GM18951 (cell line): ENCODE data around the gene ABCA2.

Experiments used
- POLR2A ChIP-seq: IDR thresholded peaks from 4 replicates; pipeline ENCODE4 v1.6.1; 2011; ENCODE audit warnings: mild to moderate bottlenecking; ENCODE audit not compliant: insufficient read length, insufficient read depth; ENCODE audit errors: extremely low read depth
- in situ Hi-C: fragments of 300-500 bp; cut with MboI; formaldehyde crosslinking; loops from one replicate; pipeline ENCODE4 v1.12.0; 2022; ENCODE audit warnings: low sequenced_read_pairs, mixed read lengths, inconsistent platforms; ENCODE audit not compliant: unreplicated experiment

ABCA2 gene

GRCh38 chr9:137028263-137029057, 423 bp upstream of the ABCA2 start:
- in situ Hi-C loops: loop anchor here (25.0 kb wide), 1 partner anchor 241 kb away; the partner anchor contains the start of genes CCDC183 and TMEM141
- no peak for TF ChIP-seq POLR2A

- in situ Hi-C loops: loop anchor here (25.0 kb wide), 1 partner anchor 240 kb away; the partner anchor contains the start of genes CCDC183 and TMEM141
- TF ChIP-seq POLR2A: no peak
These were observed 1.2 kb downstream of the ABCA2 start for GRCh38 chr9:137026828-137027227.

DNA sequence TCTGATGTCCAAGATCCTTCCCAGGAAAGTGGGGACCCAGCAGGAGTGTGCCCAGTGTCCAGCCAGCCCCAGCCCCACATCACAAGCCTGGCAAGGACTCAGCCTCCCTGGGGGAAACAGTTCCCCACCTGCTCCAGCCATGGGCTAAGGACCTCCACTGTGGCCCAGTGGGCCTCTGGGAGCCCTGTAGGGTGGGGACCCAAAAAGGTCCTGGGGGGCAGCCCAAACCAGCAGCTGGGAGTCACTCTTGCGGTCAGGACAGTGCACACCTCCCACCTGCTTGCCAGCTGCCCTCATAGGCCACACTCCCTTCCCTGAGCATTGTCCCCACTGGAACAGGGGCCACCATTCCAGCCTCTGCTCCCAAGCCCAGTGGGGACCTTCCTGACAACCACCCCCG, 1.7 kb downstream of the ABCA2 start:
- in situ Hi-C loops: loop anchor here (25.0 kb wide), 1 partner anchor 239 kb away; the partner anchor contains the start of genes CCDC183 and TMEM141
- TF ChIP-seq POLR2A: no peak

DNA sequence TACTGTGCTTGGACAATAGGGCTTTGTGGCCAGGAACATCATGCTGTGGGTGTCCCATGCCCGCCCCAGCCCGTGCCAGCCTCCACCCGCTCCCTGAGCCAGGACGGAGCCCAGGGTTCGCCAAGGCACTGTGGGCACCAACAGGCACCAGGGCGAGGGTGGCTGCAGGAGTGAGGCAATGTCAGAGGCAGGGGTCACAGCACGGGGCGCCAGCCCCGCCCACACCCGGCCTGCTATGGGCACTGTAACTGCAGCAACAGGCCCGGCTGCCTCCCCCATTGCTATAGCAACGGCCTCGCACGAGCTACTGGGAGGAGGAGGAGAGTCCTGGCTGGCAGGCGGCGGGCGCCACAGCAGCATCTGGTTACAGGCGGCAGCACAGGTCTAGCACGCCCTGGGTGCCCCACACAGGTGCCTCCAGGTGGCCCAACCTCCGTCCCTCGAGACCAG, 2.5 kb downstream of the ABCA2 start:
- in situ Hi-C loops: loop anchor here (25.0 kb wide), 1 partner anchor 238 kb away; the partner anchor contains the start of genes CCDC183 and TMEM141
- no peak for TF ChIP-seq POLR2A

GRCh38 chr9:137023583-137023991, 4.5 kb downstream of the ABCA2 start:
- TF ChIP-seq POLR2A: no peak
- in situ Hi-C loops: no loop called here

DNA sequence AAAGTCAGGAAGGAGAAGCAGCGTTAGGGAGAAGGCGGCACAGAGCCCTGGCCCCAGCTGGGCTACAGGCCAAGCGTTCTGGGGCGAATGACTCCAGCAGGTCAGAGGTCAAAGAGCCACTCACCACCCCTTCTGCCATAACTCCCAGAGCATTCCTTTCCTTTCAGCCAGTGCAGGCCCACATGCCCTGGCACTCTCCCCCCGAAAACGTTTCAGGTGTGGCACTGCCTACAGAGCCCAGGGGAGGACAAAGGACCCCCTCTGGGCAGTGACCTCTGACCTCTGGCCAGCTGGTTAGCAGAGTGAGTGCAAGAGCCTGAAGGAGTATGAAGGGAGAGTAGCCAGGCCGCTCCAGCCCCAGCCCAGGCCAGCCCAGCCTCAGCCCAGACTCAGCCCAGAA, 4.9 kb downstream of the ABCA2 start:
- in situ Hi-C loops: no loop called here
- TF ChIP-seq POLR2A: no peak

GRCh38 chr9:137022662-137023008, 5.4 kb downstream of the ABCA2 start:
- no peak for TF ChIP-seq POLR2A
- in situ Hi-C loops: no loop called here

DNA sequence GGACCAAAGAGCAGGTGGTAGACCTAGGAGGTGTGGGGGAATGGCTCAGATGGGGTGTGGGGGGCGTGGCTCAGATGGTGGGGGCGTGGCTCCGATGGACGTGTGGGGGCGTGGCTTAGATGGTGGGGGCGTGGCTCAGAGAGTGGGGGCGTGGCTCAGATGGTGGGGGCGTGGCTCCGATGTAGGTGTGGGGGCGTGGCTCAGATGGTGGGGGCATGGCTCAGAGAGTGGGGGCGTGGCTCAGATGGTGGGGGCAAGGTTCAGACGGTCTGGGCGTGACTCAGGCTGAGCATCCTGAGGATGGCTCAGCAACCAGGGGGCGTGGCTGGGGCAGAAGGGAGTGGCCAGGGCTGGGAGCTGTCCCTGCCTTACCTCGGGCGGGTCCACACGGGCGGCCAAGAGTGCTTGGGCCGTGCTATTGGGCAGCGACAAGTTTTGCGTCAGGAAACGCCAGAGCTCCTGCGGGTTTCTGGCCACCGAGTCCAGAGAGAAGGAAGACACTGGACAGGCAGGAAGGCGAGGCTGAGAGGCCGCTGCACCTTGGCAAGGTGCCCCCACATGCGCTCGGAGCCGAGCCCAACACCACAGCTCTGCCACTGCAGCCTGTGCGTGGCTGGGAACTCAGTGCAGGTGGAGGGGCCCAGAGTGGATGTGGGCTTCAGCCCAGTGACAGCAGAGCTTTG, 5.9 kb downstream of the ABCA2 start:
- in situ Hi-C loops: no loop called here
- TF ChIP-seq POLR2A: no peak

DNA sequence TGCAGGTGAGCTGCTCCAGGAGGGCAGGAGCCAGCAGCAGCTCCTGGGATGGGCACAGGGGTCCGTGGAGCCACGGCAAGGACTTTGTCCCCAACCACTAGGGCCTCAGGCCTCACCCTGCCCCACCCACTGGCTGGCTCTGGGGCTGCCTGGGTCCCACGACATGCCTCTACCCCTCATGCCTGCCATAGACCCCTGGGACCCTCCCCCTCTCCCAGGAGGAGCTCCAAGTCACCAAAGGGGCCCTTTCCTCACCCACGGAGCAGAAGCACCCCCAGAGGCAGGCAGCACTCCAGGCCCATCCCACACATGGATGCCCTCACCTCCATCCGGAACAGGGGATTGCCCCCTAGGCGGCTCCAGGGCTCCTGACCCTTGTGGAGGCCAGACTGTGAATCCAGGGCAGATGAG, 6.5 kb downstream of the ABCA2 start:
- no peak for TF ChIP-seq POLR2A
- in situ Hi-C loops: no loop called here

DNA sequence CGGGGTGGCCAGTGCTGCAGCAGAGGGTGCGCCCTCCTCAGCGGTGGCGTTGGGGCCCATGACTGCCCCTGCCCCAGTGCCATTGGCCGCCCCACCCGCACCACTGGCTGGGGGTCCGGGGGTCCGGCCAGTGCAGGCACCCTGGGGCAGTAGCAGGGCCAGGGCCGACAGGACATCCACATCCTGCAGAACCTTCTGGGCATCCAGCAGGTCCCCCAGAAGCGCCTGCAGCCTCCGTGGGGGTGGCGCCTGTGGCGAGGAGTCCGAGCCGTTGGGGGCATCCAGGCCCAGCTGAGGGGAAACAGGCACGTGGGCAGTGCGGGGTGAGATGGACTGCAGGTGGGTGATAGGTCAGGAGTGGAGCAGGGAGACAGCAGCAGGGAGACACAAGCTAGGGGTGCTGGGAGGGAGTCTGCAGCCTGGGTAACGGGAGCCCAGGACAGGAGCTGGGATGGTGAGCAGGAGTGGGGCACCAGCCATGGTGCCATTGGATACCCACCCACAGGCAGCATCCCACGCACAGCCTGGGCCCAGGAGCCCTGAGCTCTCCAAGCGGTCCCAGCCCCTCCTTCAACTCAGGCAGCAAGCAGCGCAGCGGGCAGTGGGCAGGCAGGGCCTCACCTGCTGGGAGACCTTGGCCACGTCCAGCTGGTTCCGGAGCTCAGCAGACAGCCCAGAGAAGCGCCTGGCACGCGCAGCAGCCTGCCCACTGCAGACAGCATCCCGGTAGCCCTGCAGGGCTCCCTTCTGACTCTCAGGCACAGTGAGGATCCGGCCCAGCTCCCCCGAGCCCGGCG, 7.1 kb downstream of the ABCA2 start:
- no peak for TF ChIP-seq POLR2A

DNA sequence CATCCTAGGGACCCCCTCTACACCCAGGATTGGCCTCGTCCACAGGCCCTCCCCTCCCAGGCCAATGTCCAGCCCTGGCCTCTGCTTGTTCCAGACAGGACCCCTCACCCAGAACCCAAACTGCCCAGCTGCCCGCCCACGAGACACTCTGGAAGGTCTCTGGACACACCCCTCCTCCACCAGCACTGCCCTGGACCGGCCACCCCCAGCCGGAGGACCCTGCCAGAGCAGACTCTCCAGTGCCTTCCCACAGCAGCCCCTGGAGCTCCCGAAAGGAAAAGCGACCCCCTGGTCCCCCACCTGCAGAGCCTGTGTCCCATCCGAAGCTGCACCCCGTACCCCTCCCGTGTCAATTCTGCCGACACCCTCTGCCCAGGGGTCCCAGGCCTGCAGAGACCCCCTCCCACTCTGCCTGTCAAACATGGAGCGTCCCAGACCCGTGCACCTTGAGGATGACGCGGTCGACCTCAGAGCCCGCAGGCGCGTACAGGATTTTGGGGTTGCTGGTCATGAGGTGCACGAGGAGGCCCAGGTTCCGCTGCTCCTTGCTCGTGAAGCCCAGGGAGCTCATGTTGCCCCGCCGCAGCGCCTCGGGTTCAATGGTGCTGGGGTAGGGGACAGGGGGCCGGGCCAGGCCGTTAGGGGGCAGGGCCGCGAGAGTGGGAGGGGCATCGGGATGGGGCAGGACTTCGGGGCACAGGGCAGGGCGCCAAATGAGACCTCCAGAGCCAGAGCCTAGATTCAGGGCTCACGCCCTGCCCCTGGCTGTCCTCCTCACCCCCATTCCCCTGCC, 8.0 kb downstream of the ABCA2 start:
- in situ Hi-C loops: no loop called here

More for the DNA sequence above, 7.1 kb downstream of the ABCA2 start:
- in situ Hi-C loops: no loop called here

DNA sequence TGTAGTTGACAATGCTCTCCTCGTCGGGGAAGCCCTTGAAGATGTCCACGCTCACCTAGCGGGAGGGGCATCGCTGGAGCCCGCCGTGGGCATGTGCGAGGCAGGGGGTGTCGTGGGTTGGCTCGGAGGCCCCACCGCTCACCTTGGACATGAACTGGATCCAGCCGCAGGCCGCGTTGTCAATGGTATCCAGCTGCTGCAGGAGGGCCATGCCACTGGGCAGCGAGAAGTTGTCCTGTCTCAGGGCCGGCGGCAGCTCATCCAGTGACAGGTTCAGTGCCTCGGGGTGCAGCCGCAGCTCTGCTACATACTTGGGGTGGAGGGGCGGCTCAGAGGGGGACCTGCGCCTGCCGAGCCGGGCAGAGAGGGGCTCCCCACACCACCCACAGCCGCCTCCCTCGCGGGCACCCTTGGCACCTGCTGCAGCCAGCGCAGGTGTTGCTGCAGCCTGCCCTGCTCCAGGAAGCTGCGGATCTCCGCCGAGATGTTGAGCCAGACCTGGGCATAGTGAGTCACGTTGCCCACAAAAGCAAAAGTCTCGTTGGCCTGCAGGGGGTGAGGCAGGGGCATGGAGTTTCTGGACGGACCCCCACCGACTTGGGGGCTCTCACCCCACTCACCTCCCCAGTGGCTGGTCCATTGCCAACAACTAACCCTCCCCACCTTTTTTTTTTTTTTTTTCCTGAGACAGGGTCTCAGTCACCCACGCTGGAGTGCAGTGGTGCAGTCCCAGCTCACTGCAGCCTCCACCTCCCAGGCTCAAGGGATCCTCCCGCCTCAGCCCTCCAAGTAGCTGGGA, 9.1 kb downstream of the ABCA2 start:
- no peak for TF ChIP-seq POLR2A
- in situ Hi-C loops: no loop called here

More for the DNA sequence above, 8.0 kb downstream of the ABCA2 start:
- TF ChIP-seq POLR2A: no peak
